ENCODE measurements around the gene RRM1.

- TF ChIP-seq CTCF (IDR thresholded peaks at IDR 0.05): no peak
- TF ChIP-seq POLR2A (IDR thresholded peaks at IDR 0.05): no peak
Measured at GRCh38 chr11:4185561-4185960, 91.0 kb downstream of the RRM1 start.

Data from uterus (tissue), 2 donors.